Activated naive CD8-positive, alpha-beta T cell treated with anti-CD3 and anti-CD28 coated beads for 36 hours (primary cell): ENCODE measurements around the gene CCDC85C. TPM values are rescaled to one million over a fixed set of nuclear protein-coding genes. Genes with fewer than 3 reads are reported as not detected.

Experiments
- DNase-seq: peaks from one replicate; pipeline ENCODE4 v3.0.0; 2021
- H3K27ac Mint-ChIP-seq: one replicate; pipeline ENCODE4 v1.8.0; 2022; ENCODE audit warnings: mild to moderate bottlenecking, moderate library complexity, mixed read lengths
- H3K27me3 Mint-ChIP-seq: one replicate; pipeline ENCODE4 v1.8.0; 2022; ENCODE audit warnings: mild to moderate bottlenecking, mixed read lengths
- H3K36me3 Mint-ChIP-seq: one replicate; pipeline ENCODE4 v1.8.0; 2021; ENCODE audit warnings: mild to moderate bottlenecking, mixed read lengths
- H3K4me1 Mint-ChIP-seq: one replicate; pipeline ENCODE4 v1.8.0; 2021; ENCODE audit warnings: mixed read lengths
- H3K4me3 Mint-ChIP-seq: one replicate; pipeline ENCODE4 v1.8.0; 2022; ENCODE audit warnings: mild to moderate bottlenecking, moderate library complexity, mixed read lengths
- H3K9me3 Mint-ChIP-seq: one replicate; pipeline ENCODE4 v1.8.0; 2022; ENCODE audit warnings: mixed read lengths
- total RNA-seq, 2 experiments: library from RNA; stranded (reverse); gene quantifications; one replicate each; pipeline ENCODE4 v1.2.3, GENCODE V29; 2021

The CCDC85C gene
- total RNA-seq, 2 experiments from 2014 or later: 6.3 to 8.9 TPM

DNA sequence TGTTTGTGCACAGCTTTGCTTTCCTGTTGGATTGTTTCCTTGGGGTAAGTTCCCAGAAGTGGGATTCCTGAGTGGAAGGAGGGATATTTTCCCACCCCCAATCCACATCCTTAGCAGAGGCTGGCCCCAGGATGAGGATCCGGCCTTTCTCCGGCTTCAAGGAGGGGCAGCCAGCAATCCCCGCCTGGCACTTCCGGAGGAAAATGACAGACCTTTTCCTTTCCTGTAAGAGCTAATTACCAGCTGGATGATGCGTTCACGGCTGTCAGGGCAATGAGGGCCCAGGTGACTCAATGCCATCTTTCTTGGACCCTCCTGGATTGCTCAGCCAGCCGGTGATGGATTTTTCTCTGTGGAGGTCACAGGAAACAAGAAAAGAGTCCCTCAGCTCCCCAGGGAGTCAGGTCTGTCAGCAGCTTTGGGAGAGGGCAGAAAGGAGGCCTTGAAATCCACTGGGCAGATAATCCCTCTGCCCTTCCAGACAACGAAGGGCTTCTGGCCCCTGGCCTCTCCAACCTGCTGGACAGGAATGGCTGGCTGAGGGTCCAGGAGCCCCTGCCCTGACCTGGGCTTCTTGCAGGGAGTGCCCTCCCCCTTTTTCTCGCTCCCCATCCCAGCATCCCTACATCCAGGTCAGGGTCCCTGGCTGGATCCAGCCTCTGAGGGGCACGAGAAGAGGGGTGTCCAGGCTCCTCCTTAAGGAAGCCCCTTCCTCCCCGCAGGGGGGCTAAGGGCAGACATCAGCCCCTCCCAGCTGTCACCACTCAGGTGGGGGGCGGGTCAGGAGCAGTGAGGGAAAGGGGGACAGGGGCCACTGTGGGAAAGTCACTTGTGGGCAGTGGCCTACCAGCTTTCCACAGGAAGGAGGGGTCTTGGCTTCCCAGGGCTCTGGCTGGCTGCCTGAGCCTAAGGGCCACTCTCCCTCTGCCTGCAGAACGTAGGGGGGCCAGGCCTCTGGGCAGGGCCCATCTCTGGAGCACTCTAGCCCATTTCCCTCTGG is 16.1 kb upstream of the CCDC85C start:
- H3K36me3 Mint-ChIP-seq: no peaks in the 10 kb centered on the region
- H3K27ac Mint-ChIP-seq: no peak overlapping the region
- DNase-seq: no peak
- H3K9me3 Mint-ChIP-seq: no peaks in the 10 kb centered on the region
- H3K4me1 Mint-ChIP-seq: no peaks in the 10 kb centered on the region
- H3K4me3 Mint-ChIP-seq: no peak overlapping the region
- peaks cover 48% of the 10 kb centered on the region for H3K27me3 Mint-ChIP-seq

DNA sequence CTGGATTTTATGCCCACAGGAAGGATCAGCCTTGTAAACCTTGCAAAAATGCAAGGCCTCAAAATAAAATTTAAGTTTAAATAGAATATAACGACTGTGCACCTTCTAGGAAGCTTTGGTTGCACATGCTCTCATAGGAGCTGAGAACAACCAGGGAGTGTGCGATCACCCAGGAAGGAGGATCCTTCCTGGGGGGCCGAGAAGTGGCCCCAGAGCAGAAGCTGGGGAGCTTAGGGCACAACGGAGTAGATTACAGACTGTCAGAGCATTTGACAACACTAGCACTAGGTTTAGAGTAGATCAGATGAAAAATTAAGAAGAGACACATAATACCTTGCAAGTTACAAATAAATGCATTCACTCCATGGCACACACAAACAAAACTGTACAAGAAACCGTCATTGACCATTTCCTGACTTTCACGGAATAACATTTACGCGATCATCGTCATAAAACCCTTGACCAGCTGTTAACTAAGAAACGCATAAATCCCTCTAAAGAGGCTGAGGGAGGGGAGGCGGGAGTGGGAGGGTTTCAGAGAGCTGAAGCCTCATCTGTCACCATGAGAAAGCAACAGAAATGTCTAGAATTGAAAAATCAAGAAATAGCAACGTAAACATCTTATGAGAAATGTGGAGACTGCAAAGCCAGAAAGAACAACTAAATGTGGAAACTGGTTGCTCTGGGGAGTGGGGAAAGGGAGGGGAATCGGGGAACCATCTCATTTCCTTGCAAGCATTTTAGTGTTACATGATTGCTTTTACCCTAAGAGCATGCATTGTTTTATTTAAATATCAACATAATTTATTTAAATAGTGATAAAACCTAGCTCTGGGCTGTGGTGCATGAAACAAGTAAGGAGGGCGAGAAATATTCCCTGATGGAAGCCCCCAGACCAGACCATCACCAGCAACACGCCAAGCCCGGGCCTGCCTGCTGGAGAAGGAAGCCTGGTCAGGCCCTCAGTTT is 13.1 kb upstream of the CCDC85C start:
- Mint-ChIP-seq H3K9me3 (no peaks in the 10 kb centered on the region), H3K36me3 (no peaks in the 10 kb centered on the region), H3K27ac (no peak overlapping the region), H3K27me3 (peaks cover 22% of the 10 kb centered on the region), H3K4me1 (peaks cover 1% of the 10 kb centered on the region), H3K4me3 (no peak overlapping the region)
- no peak for DNase-seq

- Mint-ChIP-seq H3K9me3 (no peaks in the 10 kb centered on the region), H3K27ac (no peak overlapping the region)
- no peak for DNase-seq
Observed at GRCh38 chr14:99615497-99616157, 11.6 kb upstream of the CCDC85C start.

DNA sequence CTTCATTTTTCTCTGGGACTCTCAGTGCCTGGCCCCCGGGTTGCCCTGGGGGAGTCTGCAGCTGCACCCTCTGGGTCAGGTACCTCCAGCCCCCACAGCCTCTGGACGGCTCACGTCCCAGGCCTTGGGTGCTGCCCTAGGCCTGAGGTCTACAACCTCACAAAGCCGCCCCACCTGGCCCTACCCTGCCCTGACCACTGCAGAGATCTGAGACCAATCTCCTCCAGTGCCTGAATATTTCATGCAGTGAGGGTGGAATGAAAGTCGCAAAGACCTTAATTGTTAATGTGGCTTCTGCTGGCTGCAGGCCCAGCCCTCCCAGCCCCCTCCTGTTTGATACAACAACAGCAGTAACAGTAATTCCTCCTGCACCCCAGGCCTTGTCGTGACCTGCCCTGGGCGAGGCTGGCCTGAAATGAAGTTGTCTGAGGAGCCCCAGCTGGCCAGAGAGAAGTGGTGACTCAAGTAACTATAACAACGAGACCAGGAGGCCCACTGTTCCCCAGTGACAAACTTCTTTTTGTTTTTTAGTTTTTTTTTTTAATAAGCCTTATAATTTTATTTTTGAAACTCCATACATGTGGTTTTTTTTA is 8.8 kb upstream of the CCDC85C start:
- Mint-ChIP-seq H3K27me3 (peaks cover 13% of the 10 kb centered on the region), H3K27ac (no peak overlapping the region), H3K4me1 (peaks cover 4% of the 10 kb centered on the region), H3K4me3 (no peak overlapping the region), H3K9me3 (no peaks in the 10 kb centered on the region), H3K36me3 (no peaks in the 10 kb centered on the region)
- DNase-seq: no peak

More at GRCh38 chr14:99615497-99616157, 11.6 kb upstream of the CCDC85C start:
- Mint-ChIP-seq H3K36me3 (no peaks in the 10 kb centered on the region), H3K27me3 (peaks cover 18% of the 10 kb centered on the region), H3K4me3 (no peak overlapping the region), H3K4me1 (peaks cover 4% of the 10 kb centered on the region)

DNA sequence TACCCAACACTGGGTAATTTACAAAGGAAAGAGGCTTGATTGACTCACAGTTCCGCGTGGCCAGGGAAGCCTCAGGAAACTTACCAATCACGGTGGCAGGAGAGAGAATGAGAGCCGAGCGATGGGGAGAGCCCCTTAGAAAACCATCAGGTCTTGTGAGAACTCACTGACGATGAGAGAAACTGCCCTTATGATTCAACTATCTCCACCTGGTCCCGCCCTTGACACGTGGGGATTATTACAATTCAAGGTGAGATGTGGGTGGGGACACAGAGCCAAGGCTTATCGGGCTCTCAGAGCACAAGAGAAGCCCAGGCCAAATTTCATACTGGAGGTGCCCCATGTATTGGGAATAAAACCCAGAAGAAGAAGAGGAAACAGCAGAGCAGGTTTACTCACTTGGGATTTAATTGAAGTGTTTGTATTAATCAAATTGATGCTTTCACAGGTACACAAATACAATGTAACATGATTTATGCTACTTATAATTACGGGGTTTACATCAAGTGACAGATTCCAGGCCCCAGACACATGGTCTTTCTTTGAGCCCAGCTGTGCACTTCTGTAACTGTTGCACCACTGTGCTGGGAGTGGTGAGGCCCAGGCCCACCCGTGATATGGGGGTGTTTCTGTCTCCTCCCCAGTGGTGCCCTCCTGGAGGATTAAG is 8.2 kb upstream of the CCDC85C start:
- Mint-ChIP-seq H3K27ac (no peak overlapping the region), H3K27me3 (peaks cover 10% of the 10 kb centered on the region), H3K4me1 (peaks cover 4% of the 10 kb centered on the region), H3K36me3 (no peaks in the 10 kb centered on the region), H3K9me3 (no peaks in the 10 kb centered on the region), H3K4me3 (no peak overlapping the region)
- DNase-seq: no peak

DNA sequence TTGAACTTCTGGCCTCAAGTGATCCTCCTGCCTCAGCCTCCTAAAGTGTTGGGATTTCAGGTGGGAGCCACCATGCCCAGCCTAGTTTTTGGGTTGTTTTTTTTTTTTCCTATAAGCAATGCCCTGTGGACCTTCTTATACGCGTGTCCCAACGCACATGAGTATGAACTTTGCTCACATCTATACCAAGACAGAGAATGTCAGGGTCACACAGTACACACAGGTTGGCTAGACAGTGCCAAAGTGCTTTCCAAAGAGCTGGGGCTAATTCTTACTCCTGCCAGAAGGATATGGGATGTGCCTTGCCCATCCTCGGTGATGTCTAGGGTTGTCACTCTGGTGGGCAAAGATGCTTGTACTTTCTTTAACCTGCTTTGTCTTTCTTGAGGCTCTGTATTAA is 7.6 kb upstream of the CCDC85C start:
- peaks cover 4% of the 10 kb centered on the region for H3K4me1 Mint-ChIP-seq
- H3K9me3 Mint-ChIP-seq: no peaks in the 10 kb centered on the region
- no peak overlapping the region for H3K4me3 Mint-ChIP-seq
- no peak overlapping the region for H3K27ac Mint-ChIP-seq
- peaks cover 10% of the 10 kb centered on the region for H3K27me3 Mint-ChIP-seq
- DNase-seq: no peak
- no peaks in the 10 kb centered on the region for H3K36me3 Mint-ChIP-seq

- H3K4me1 Mint-ChIP-seq: peaks cover 9% of the 10 kb centered on the region
- H3K27me3 Mint-ChIP-seq: no peaks in the 10 kb centered on the region
- no peak overlapping the region for H3K27ac Mint-ChIP-seq
- no peaks in the 10 kb centered on the region for H3K36me3 Mint-ChIP-seq
- no peak overlapping the region for H3K4me3 Mint-ChIP-seq
- H3K9me3 Mint-ChIP-seq: no peaks in the 10 kb centered on the region
- DNase-seq: no peak
Observed at GRCh38 chr14:99609245-99610170, 5.5 kb upstream of the CCDC85C start.

DNA sequence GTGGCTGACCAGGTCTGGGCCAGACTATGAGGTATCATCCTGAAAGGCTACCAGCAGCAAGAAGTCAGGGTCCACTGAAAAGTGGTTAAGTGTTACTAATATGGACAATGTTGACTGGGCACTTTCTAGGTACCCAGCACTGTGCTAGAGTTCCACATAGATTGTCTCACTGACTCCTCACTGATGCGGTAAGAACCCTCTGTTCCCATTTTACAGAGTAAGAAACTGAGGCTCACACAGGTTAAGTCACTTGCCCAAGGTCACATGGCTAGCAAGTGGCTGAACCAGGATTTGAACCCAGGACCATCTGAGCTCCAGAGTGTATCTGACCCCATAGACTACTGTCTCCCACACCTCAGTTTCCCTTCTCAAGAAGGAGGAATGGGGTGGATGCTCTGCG is 4.6 kb upstream of the CCDC85C start:
- no peak for DNase-seq
- no peaks in the 10 kb centered on the region for H3K9me3 Mint-ChIP-seq
- no peak overlapping the region for H3K4me3 Mint-ChIP-seq
- no peak overlapping the region for H3K27ac Mint-ChIP-seq
- peaks cover 9% of the 10 kb centered on the region for H3K4me1 Mint-ChIP-seq
- H3K27me3 Mint-ChIP-seq: no peaks in the 10 kb centered on the region
- no peaks in the 10 kb centered on the region for H3K36me3 Mint-ChIP-seq

DNA sequence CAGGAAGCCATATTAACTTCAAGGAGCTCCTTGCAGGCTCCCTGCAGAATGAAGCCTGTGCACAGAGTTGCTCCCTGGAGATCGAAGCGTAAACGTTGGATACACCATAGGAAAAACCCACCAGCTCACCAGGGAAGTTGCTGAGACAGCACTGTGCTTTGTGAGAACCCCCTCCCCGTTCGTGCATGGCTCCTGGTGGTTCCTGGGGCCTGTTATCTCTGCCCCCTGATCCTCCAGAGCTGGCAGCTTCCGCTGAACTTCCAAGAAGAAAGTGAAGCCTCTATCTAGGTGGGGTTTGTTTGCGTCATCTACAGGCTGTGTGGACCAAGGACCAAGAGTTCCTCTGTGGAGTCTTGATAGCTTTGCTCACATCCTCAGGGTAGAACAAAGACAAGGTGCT is 2.4 kb upstream of the CCDC85C start:
- Mint-ChIP-seq H3K4me3 (no peak overlapping the region), H3K36me3 (no peaks in the 10 kb centered on the region), H3K4me1 (peaks cover 17% of the 10 kb centered on the region), H3K27ac (no peak overlapping the region), H3K9me3 (no peaks in the 10 kb centered on the region), H3K27me3 (peaks cover 6% of the 10 kb centered on the region)
- DNase-seq: no peak

DNA sequence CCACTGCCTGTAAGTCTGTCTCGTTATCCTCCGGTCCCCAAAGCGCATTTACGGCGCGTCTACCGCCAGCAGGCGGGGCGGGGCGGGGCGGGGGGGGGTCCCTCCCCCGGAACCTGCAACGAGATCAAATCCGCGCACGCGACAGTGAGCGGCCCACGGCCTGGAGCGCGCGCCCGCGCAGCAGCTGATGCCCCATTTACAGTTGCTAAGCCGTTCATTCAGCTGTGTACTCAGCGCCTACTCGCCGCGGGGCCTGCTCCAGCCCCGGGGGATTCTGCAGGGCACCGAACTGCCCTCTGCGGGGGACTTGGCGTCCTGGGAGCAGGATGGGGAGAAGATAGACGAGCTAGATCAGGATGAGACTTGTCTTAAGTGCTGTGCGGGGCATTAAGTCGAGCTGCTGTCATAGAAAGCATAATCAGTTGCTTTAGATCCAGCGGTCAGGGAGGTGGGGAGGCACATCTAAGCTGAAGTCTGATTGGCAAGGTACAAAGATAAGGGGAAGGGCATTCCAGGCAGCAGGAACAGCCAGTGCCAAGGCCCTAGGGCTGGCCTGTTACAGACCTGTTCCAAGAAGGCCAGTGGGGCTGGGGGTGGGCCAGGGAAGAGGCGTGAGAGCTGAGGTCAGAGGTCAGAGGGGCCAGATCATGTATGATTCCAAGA is 1.4 kb upstream of the CCDC85C start:
- H3K4me1 Mint-ChIP-seq: peaks cover 19% of the 10 kb centered on the region
- no peaks in the 10 kb centered on the region for H3K36me3 Mint-ChIP-seq
- peaks cover 6% of the 10 kb centered on the region for H3K27me3 Mint-ChIP-seq
- peak overlapping the region; percentile 61 for H3K27ac Mint-ChIP-seq
- no peaks in the 10 kb centered on the region for H3K9me3 Mint-ChIP-seq
- peak overlapping the region; percentile 86 for H3K4me3 Mint-ChIP-seq
- DNase-seq: peak; percentile 73

- H3K27ac Mint-ChIP-seq: peak overlapping the region; percentile 76
- no peaks in the 10 kb centered on the region for H3K9me3 Mint-ChIP-seq
- H3K4me1 Mint-ChIP-seq: peaks cover 21% of the 10 kb centered on the region
- H3K27me3 Mint-ChIP-seq: peaks cover 6% of the 10 kb centered on the region
- H3K36me3 Mint-ChIP-seq: no peaks in the 10 kb centered on the region
- DNase-seq: peak; percentile 43
- peak overlapping the region; percentile 86 for H3K4me3 Mint-ChIP-seq
Observed at GRCh38 chr14:99604766-99605298, 825 bp upstream of the CCDC85C start.

GRCh38 chr14:99604278-99604765 is 315 bp upstream of the CCDC85C start:
- Mint-ChIP-seq H3K4me3 (peak overlapping the region; percentile 86), H3K36me3 (no peaks in the 10 kb centered on the region), H3K4me1 (peaks cover 21% of the 10 kb centered on the region), H3K27me3 (peaks cover 6% of the 10 kb centered on the region), H3K27ac (peak overlapping the region; percentile 76), H3K9me3 (no peaks in the 10 kb centered on the region)
- DNase-seq: peak; percentile 97
